Breast epithelium (tissue), 3 donors: ENCODE measurements around the gene PCDH15.

Experiments used
- CTCF ChIP-seq, 3 donors: fragments of 450-650 bp; IDR thresholded peaks; one replicate each; pipeline ENCODE4 v1.5.1; 2016 to 2017; ENCODE audit warnings: antibody characterized with exemption in 3 of 3, mild to moderate bottlenecking in 3 of 3, moderate library complexity in 3 of 3
- POLR2AphosphoS5 ChIP-seq, 3 donors: sonication (generic); formaldehyde crosslinking; IDR thresholded peaks; one replicate each; pipeline ENCODE4 v1.6.1; 2017; ENCODE audit warnings: antibody characterized with exemption in 3 of 3

DNA sequence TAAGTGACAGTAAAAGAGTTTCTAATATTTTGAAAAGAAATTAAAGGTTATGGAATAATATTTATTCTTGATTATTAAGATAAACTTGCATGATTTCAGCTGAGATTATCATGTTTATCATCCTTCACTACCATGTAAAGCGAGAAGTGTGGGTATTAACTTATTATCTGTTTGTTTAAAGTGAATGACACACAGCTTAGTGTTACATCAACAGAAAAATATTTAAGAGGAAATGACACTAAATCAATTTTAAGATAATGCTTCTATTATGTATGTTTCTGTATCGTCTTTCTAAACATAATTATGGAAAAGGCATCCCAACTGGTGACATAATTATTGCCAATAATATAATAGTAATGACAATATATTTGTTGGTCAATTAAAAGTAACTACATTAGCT lies 213.1 kb downstream of the PCDH15 start:
- no peak for TF ChIP-seq CTCF (IDR thresholded peaks at IDR 0.05)
- TF ChIP-seq POLR2AphosphoS5 (IDR thresholded peaks at IDR 0.05), result no peak
